ENCODE measurements around the gene NECAB2.

NECAB2 gene

GRCh38 chr16:83996481-83997252 is 28.6 kb downstream of the NECAB2 start:
- no peak overlapping the region for H3K27ac ChIP-seq (ENCODE audit: low read length)
- no peak overlapping the region for H3K4me3 ChIP-seq (ENCODE audit: low read length)
- TF ChIP-seq CTCF (IDR thresholded peaks at IDR 0.05; ENCODE audit: low read length) = no peak
- TF ChIP-seq EZH2phosphoT487 (IDR thresholded peaks at IDR 0.05; ENCODE audit: low read length) = no peak
- TF ChIP-seq EZH2 (optimal IDR thresholded peaks at IDR 0.05; ENCODE audit: low read depth, low read length) = no peak
- H3K4me1 ChIP-seq (ENCODE audit: low read length) = no peaks in the 10 kb centered on the region
- no peaks in the 10 kb centered on the region for H4K20me1 ChIP-seq (ENCODE audit: insufficient read depth, low read length)
- H3K79me2 ChIP-seq (ENCODE audit: low read length) = no peaks in the 10 kb centered on the region
- H3F3A ChIP-seq (ENCODE audit: insufficient read depth, low read length) = no peaks in the 10 kb centered on the region
- no peak overlapping the region for H3K4me2 ChIP-seq (ENCODE audit: low read depth, low read length)
- no peaks in the 10 kb centered on the region for H3K9me2 ChIP-seq (replicated peaks; ENCODE audit: insufficient read depth, low read length)
- peaks cover 17% of the 10 kb centered on the region for H3K27me3 ChIP-seq (replicated peaks; ENCODE audit: insufficient read depth, low read length)
- no peak for DNase-seq
- H3K9me3 ChIP-seq (replicated peaks; ENCODE audit: insufficient read depth, low read length) = no peaks in the 10 kb centered on the region
- no peak overlapping the region for H3K9ac ChIP-seq (ENCODE audit: low read length)
- no peaks in the 10 kb centered on the region for H3K36me3 ChIP-seq (replicated peaks; ENCODE audit: insufficient read depth, low read length)
- H2AFZ ChIP-seq (ENCODE audit: low read length) = no peak overlapping the region

GRCh38 chr16:83998091-83998490 is 30.0 kb downstream of the NECAB2 start:
- Histone ChIP-seq H3K4me2 (ENCODE audit: low read depth, low read length) (no peak overlapping the region), H3F3A (ENCODE audit: insufficient read depth, low read length) (no peaks in the 10 kb centered on the region), H2AFZ (ENCODE audit: low read length) (no peak overlapping the region), H3K9me2 (replicated peaks; ENCODE audit: insufficient read depth, low read length) (no peaks in the 10 kb centered on the region), H3K36me3 (replicated peaks; ENCODE audit: insufficient read depth, low read length) (no peaks in the 10 kb centered on the region), H3K4me1 (ENCODE audit: low read length) (no peaks in the 10 kb centered on the region), H3K27ac (ENCODE audit: low read length) (no peak overlapping the region), H4K20me1 (ENCODE audit: insufficient read depth, low read length) (no peaks in the 10 kb centered on the region), H3K9ac (ENCODE audit: low read length) (no peak overlapping the region), H3K27me3 (replicated peaks; ENCODE audit: insufficient read depth, low read length) (peaks cover 17% of the 10 kb centered on the region), H3K9me3 (replicated peaks; ENCODE audit: insufficient read depth, low read length) (no peaks in the 10 kb centered on the region), H3K4me3 (ENCODE audit: low read length) (no peak overlapping the region), H3K79me2 (ENCODE audit: low read length) (no peaks in the 10 kb centered on the region)
- TF ChIP-seq EZH2phosphoT487 (IDR thresholded peaks at IDR 0.05; ENCODE audit: low read length) = no peak
- TF ChIP-seq CTCF (IDR thresholded peaks at IDR 0.05; ENCODE audit: low read length) = no peak
- no peak for TF ChIP-seq EZH2 (optimal IDR thresholded peaks at IDR 0.05; ENCODE audit: low read depth, low read length)
- no peak for DNase-seq

- Histone ChIP-seq H3K9ac (ENCODE audit: low read length) (no peak overlapping the region), H3K27ac (ENCODE audit: low read length) (no peak overlapping the region), H3K27me3 (replicated peaks; ENCODE audit: insufficient read depth, low read length) (peaks cover 21% of the 10 kb centered on the region), H2AFZ (ENCODE audit: low read length) (no peak overlapping the region), H3K36me3 (replicated peaks; ENCODE audit: insufficient read depth, low read length) (no peaks in the 10 kb centered on the region), H3K9me3 (replicated peaks; ENCODE audit: insufficient read depth, low read length) (no peaks in the 10 kb centered on the region), H4K20me1 (ENCODE audit: insufficient read depth, low read length) (no peaks in the 10 kb centered on the region), H3K4me3 (ENCODE audit: low read length) (no peak overlapping the region), H3K9me2 (replicated peaks; ENCODE audit: insufficient read depth, low read length) (no peaks in the 10 kb centered on the region), H3K79me2 (ENCODE audit: low read length) (no peaks in the 10 kb centered on the region), H3F3A (ENCODE audit: insufficient read depth, low read length) (no peaks in the 10 kb centered on the region), H3K4me2 (ENCODE audit: low read depth, low read length) (no peak overlapping the region), H3K4me1 (ENCODE audit: low read length) (no peaks in the 10 kb centered on the region)
- no peak for DNase-seq
- TF ChIP-seq EZH2 (optimal IDR thresholded peaks at IDR 0.05; ENCODE audit: low read depth, low read length) (no peak), CTCF (IDR thresholded peaks at IDR 0.05; ENCODE audit: low read length) (no peak), EZH2phosphoT487 (IDR thresholded peaks at IDR 0.05; ENCODE audit: low read length) (no peak)
Observed at GRCh38 chr16:84000989-84001642, 33.1 kb downstream of the NECAB2 start.
